Measurements from ENCODE around the gene NXF3.

The NXF3 gene

DNA sequence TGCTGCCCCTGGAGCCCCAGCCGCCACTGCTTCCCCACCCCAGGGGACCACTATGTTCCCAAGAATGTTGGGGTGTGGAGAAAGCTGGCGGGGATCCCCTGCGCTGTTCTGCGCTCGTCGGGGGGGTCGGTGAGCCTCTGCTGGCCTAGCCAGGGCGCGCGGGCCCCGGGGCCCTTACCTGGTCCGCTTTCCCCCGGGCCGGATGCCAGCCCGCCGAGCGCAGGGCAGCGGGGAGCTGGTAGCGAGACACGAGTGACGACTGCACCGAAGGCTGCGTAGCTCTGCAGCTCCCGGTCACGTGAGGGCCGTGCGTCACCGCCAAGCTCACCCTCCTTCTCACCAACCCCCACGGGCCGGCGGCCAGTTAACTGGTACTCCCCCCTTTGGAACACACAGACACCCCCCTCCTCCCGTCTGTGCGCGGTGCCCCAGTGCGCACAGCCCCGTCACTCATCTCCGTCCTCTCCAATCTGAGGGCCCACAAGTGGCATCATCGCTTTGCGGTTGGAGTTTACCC, 29.0 kb downstream of the NXF3 start, which contains the start of gene BEX1:
TSS of gene BEX1 (minus strand) at position 254 of the 517 bp plus-strand sequence. CDS start 897 bp downstream, outside the sequence.
- H3K4me2 ChIP-seq (ENCODE audit: low read depth, low read length) = peak within 1 kb of the TSS; percentile 41
- TF ChIP-seq, protein P1, sequence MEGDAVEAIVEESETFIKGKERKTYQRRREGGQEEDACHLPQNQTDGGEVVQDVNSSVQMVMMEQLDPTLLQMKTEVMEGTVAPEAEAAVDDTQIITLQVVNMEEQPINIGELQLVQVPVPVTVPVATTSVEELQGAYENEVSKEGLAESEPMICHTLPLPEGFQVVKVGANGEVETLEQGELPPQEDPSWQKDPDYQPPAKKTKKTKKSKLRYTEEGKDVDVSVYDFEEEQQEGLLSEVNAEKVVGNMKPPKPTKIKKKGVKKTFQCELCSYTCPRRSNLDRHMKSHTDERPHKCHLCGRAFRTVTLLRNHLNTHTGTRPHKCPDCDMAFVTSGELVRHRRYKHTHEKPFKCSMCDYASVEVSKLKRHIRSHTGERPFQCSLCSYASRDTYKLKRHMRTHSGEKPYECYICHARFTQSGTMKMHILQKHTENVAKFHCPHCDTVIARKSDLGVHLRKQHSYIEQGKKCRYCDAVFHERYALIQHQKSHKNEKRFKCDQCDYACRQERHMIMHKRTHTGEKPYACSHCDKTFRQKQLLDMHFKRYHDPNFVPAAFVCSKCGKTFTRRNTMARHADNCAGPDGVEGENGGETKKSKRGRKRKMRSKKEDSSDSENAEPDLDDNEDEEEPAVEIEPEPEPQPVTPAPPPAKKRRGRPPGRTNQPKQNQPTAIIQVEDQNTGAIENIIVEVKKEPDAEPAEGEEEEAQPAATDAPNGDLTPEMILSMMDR (IDR thresholded peaks at IDR 0.05; ENCODE audit: low read length) = no peak
- no peak for TF ChIP-seq EZH2 (optimal IDR thresholded peaks at IDR 0.05; ENCODE audit: low read depth, low read length)
- no peak for TF ChIP-seq EZH2phosphoT487 (IDR thresholded peaks at IDR 0.05; ENCODE audit: low read length)
- no peaks in the 10 kb centered on the region for H3F3A ChIP-seq (ENCODE audit: insufficient read depth, low read length)
- no peaks in the 10 kb centered on the region for H3K36me3 ChIP-seq (replicated peaks; ENCODE audit: insufficient read depth, low read length)
- no peak within 1 kb of the TSS for H3K27ac ChIP-seq (ENCODE audit: low read length)
- H3K4me3 ChIP-seq (ENCODE audit: low read length) = no peak within 1 kb of the TSS; the same call in 1 of the 2 replicates
- no peak for DNase-seq
- H3K9me2 ChIP-seq (replicated peaks; ENCODE audit: insufficient read depth, low read length) = no peaks in the 10 kb centered on the region
- no peak within 1 kb of the TSS for H2AFZ ChIP-seq (ENCODE audit: low read length)
- H3K4me1 ChIP-seq (ENCODE audit: low read length) = no peaks in the 10 kb centered on the region
- no peaks in the 10 kb centered on the region for H3K79me2 ChIP-seq (ENCODE audit: low read length)
- H3K9ac ChIP-seq (ENCODE audit: low read length) = no peak within 1 kb of the TSS
- H3K27me3 ChIP-seq (replicated peaks; ENCODE audit: insufficient read depth, low read length) = no peaks in the 10 kb centered on the region
- H4K20me1 ChIP-seq (ENCODE audit: insufficient read depth, low read length) = no peaks in the 10 kb centered on the region
- H3K9me3 ChIP-seq (replicated peaks; ENCODE audit: insufficient read depth, low read length) = no peaks in the 10 kb centered on the region

DNA sequence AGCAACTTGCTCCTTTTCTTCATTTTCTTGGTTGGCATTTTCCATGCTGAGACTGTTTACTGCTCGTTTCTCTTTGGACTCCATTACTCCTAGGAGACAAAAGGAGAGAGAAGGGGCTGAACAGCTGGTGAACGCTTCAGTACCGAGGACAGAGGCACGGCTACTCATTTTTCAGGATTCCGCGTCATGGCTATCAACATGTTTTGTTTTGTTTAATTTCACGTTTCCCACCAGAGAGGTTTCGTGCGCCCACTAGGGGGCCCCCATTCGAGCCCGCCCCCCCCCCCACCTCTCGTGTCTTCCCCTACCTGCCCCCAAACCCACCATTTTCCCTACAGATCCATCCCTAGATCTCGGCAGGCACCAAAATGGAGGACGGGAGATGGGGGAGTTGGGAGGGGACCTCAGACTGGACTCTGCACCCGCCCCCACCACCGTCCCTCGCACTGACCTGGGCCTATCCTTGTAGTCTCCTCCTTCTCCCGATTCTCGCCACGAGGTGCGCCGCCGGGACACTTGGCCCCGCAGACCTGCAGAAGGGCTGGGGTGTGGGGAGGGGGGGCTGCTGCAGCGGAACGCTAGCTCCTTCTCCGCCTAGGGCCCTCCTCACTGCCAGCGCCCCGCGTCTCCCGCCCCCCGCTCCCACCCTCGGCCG, 29.6 kb downstream of the NXF3 start:
- no peaks in the 10 kb centered on the region for H3K4me1 ChIP-seq (ENCODE audit: low read length)
- no peak overlapping the region; the same call in 1 of the 2 replicates for H3K4me3 ChIP-seq (ENCODE audit: low read length)
- H2AFZ ChIP-seq (ENCODE audit: low read length) = no peak overlapping the region
- TF ChIP-seq EZH2 (optimal IDR thresholded peaks at IDR 0.05; ENCODE audit: low read depth, low read length) (no peak), EZH2phosphoT487 (IDR thresholded peaks at IDR 0.05; ENCODE audit: low read length) (no peak)
- TF ChIP-seq, protein P1 (IDR thresholded peaks at IDR 0.05; ENCODE audit: low read length) = no peak
- H3K9me3 ChIP-seq (replicated peaks; ENCODE audit: insufficient read depth, low read length) = no peaks in the 10 kb centered on the region
- peak; percentile 29 for DNase-seq
- H4K20me1 ChIP-seq (ENCODE audit: insufficient read depth, low read length) = no peaks in the 10 kb centered on the region
- H3K9ac ChIP-seq (ENCODE audit: low read length) = no peak overlapping the region
- H3K27me3 ChIP-seq (replicated peaks; ENCODE audit: insufficient read depth, low read length) = no peaks in the 10 kb centered on the region
- H3K9me2 ChIP-seq (replicated peaks; ENCODE audit: insufficient read depth, low read length) = no peaks in the 10 kb centered on the region
- H3K79me2 ChIP-seq (ENCODE audit: low read length) = no peaks in the 10 kb centered on the region
- peak overlapping the region; percentile 41 for H3K4me2 ChIP-seq (ENCODE audit: low read depth, low read length)
- H3K36me3 ChIP-seq (replicated peaks; ENCODE audit: insufficient read depth, low read length) = no peaks in the 10 kb centered on the region
- H3K27ac ChIP-seq (ENCODE audit: low read length) = no peak overlapping the region
- H3F3A ChIP-seq (ENCODE audit: insufficient read depth, low read length) = no peaks in the 10 kb centered on the region

DNA sequence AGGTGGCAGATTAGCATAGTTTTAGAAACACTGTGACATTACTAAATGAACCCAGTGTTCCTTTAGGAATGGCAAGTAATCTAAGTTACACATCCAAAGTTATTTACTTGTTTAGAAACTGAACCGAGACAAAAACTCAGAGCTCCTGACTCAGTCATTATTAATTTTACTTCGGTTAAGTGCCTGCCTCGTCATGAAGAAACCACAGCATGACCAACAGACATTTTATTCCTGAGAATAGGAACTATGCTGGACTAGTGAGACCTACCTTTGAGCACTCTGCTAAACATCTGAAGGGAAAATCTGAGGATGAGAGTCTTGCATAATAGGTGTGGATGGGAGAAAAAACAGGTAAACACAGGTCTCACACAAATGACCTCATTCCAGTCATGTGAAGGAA, 31.5 kb downstream of the NXF3 start:
- no peaks in the 10 kb centered on the region for H3K27me3 ChIP-seq (replicated peaks; ENCODE audit: insufficient read depth, low read length)

More for the DNA sequence above, 31.5 kb downstream of the NXF3 start:
- H3K9me2 ChIP-seq (replicated peaks; ENCODE audit: insufficient read depth, low read length) = no peaks in the 10 kb centered on the region
- no peaks in the 10 kb centered on the region for H3K9me3 ChIP-seq (replicated peaks; ENCODE audit: insufficient read depth, low read length)
- H3K4me2 ChIP-seq (ENCODE audit: low read depth, low read length) = no peak overlapping the region
- H3K36me3 ChIP-seq (replicated peaks; ENCODE audit: insufficient read depth, low read length) = no peaks in the 10 kb centered on the region
- TF ChIP-seq EZH2 (optimal IDR thresholded peaks at IDR 0.05; ENCODE audit: low read depth, low read length) = no peak
- TF ChIP-seq, protein P1 (IDR thresholded peaks at IDR 0.05; ENCODE audit: low read length) = no peak
- no peaks in the 10 kb centered on the region for H3K79me2 ChIP-seq (ENCODE audit: low read length)
- no peaks in the 10 kb centered on the region for H3K4me1 ChIP-seq (ENCODE audit: low read length)
- H2AFZ ChIP-seq (ENCODE audit: low read length) = no peak overlapping the region
- no peaks in the 10 kb centered on the region for H3F3A ChIP-seq (ENCODE audit: insufficient read depth, low read length)
- H3K4me3 ChIP-seq (ENCODE audit: low read length) = no peak overlapping the region
- H4K20me1 ChIP-seq (ENCODE audit: insufficient read depth, low read length) = no peaks in the 10 kb centered on the region
- H3K9ac ChIP-seq (ENCODE audit: low read length) = no peak overlapping the region
- DNase-seq = no peak
- H3K27ac ChIP-seq (ENCODE audit: low read length) = no peak overlapping the region

Measured in MM.1S (cell line).